EH (cell line): Measurements from ENCODE around the gene TTI1.

ENCODE experiments used
- DNase-seq: peaks from one replicate; pipeline ENCODE4 v3.0.0-alpha.2; 2015; ENCODE audit warnings: low read depth

The TTI1 gene

DNA sequence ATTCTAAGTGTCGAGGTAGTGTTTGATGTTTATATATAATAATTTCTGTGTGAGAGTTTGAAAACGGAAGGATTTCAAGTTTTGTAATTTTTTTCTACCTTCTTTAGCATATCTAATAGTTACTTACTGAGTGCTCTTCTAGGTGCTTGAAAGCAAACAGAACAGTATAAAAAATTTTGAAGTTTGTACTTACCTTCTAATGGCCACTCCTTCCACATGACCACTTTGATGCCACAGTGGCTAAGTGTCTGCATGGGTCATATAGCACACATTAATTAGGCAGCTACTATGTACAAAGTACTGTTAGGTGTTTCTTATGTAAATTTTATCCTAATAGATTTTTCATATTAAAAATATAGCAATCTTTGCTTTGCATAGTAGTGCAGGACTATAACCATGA, 21.4 kb upstream of the TTI1 start:
- DNase-seq: no peak

DNA sequence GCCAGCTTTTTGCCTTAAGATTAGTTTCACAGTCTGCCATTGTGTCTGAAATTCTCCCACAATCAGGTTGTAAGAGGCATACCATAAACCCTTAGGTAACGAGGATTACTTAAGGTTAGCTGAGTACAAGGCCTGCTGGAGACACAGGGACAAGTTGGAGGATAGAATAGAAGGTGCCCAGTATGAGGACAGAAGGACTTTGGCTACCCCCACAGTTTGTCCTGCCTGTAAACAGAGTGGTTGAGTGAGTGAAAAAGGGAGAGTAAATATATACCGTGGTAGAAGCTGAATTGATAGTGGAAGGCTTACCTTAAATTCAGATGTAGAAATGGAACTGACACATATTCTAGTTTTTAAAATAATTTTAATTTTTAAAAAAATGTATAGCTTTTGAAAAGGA, 19.6 kb upstream of the TTI1 start:
- no peak for DNase-seq

DNA sequence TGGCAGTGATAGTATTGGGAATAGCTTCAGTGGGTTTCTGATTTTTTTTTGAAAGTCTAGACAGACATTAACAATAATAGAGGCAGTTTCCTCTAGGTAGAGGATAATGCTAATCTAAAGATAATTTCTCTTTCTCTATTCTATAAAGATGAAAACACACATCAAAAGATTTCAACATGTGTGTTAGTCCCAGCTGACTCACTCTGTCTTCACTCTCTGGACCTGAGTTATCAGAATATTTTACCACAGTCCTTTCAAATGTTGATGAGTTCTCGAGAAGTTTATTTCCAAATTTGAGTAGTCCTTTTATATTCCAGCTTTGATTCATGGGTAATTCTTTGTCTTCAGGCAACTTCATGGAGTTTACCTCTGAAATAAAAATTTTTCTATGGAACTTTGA, 17.4 kb upstream of the TTI1 start:
- DNase-seq: peak; percentile 19

DNA sequence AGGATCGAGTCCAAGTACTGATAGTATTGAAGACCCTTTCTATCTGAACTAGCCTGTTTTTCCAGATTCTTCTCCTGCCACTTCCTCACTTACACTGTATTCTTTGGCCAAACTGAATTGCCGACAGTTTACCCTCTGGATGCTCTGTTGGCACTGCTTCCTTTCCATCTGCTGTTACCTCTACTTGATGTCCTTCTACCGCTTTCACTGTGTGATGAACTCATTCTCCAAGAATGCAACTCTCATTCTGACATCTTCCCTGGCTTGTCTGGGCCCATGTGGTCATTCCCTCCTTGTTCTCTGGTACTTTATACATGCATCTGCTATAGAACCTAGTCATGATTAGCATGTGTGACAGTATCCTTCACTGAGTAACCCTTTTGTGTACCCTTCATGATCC, 16.5 kb upstream of the TTI1 start:
- DNase-seq: peak; percentile 82

DNA sequence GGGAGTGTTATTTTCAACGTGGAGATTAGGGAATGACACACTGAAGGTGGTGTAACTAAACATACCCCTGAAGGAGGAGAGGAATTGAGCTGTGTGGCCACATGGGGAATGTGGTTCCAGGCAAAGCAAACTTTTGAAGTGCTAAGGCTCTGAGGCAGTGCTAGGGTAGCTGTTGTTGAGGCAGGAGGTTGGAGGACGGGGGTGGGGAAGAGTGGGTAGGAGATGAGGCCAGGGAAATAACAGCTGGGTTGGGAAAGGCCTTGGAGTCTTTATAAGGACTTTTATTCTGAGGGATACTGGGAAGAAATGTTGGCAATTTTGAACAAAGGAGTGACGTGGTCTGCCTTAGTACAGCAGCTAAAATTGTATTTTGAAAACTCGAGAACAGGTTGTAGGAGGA, 13.3 kb upstream of the TTI1 start:
- no peak for DNase-seq

DNA sequence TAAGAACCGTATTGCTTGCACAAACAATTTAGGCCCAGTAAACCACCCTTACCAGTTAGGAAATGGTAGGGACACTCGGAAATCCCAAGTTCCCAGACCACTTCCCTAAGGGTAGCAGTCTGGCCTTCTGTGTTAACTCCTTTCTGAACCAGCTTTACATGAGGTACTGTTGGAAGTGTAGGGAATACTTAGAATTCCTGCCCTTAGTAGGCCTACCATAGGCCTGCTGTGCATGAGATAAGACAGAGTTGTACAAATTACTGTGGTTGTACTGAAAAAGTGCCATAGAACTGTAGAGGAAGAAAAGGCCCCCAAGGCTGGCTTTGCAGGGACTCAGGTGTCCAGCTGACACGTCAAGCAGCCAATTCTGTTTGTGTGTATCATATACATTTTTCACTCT, 11.4 kb upstream of the TTI1 start:
- no peak for DNase-seq

DNA sequence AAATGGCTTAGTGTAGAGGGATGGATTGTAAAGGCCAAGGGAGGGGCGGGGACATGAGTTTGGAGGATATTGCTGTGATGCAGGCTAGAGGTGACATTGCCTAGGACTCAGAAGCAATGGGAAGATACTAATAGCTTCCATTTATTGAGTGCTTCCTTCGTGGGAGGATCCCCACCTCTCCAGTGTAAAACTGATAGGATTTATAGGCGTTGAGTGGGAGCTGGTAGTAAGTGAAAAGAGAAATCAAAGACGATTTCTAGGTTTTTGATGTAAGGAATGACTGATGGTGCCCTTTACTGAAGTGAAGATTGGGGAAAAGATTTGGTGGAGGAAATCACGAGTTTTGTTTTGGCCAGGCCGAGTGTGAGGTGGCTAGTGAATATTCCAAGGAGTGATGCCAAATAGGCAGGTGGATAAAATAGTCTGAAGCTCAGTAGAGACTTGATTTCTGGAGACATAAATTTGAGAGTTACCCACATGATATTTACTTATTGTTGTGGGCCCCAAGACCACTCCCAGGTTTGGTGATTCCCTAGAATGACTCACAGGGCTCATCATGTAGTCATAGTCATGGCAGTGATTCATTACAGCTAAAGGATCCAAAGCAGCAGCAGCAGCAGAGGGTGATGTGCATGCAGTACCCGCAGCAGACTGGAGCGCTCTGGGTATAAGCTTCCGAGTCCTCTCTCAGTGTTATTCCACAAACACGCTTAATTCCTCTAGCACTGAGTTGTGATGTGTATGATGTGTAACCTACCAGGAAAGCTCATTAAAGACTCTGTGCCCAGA, 10.4 kb upstream of the TTI1 start:
- DNase-seq: peak; percentile 85

DNA sequence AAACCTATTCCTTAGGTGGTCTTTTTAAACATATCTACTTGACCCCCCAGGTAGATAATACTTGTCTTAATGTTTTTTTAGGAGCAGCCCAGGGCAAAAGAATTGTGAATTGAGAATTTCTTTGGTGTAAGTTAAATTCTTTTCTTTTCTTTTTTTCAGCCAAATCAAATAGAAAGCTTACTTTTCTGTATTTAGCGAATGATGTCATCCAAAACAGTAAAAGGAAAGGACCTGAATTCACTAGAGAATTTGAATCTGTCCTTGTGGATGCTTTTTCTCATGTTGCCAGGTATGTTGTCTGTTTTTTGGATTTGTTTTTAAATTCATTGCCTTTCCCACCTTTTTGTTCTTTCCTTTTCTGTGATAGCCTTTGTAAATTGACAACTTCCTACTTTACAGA, 7.0 kb upstream of the TTI1 start:
- DNase-seq: no peak

DNA sequence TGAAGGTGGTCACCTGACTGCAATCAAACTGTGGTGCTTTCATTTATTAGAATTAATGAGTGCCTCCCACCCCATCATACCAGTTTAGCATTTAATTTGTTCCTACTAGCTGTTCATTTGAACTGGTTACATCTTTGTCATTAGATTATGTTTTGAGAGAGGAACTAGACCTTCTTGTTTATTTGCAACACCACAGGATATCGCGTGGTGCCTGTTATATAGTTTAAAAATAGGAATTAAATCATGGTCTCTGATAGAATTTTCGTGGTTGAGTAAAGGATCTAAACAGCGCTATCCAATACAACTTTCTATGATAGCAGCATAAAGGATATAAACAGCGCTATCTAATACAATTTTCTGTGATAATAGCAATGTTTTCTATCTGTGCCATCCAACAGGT, 3.1 kb upstream of the TTI1 start:
- no peak for DNase-seq

DNA sequence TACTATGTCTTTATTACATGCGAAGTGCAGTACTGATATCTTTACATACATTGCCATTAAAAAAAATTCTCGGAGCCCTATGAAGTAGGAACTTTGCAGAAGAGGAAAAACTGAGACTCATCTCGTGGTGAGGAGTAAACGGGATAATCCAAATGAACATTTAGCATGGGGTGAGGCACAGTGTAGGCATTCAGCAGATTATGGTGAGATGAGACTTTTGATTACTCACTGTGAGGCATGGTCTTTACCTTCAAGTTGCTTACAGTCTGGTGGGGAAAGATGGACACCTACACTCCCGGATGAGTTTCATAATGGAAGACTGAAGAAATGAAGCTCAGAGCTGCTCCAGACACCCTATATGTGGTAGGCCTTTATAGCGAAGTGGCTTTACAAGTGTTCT, 1.7 kb upstream of the TTI1 start:
- peak; percentile 8 for DNase-seq

DNA sequence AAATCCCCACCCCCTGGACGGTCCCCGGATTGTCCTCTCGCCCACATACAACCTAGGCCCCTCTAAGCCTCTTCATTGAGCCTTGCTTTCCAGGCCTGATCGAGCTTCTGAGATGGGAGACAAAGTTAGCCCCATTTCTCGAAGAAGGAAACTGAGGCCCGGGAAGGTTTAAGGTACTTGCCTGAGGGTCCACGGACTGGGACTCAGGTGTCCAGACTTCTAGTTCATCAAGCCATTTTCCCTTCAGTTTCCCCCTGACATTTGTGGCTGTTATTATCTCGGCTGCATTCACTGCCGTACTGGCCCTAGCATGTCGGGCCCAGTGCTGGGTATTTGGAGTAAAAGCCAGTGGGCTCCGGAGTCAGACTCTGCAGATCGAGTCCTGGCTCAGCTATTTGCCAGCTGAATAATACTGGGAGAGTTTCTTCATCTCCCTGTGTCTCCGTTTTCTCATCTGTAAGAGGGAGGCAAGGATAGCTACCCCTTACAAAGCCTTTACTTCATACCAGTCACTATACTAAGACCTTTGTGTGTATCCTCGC, 923 bp upstream of the TTI1 start:
- DNase-seq: no peak

DNA sequence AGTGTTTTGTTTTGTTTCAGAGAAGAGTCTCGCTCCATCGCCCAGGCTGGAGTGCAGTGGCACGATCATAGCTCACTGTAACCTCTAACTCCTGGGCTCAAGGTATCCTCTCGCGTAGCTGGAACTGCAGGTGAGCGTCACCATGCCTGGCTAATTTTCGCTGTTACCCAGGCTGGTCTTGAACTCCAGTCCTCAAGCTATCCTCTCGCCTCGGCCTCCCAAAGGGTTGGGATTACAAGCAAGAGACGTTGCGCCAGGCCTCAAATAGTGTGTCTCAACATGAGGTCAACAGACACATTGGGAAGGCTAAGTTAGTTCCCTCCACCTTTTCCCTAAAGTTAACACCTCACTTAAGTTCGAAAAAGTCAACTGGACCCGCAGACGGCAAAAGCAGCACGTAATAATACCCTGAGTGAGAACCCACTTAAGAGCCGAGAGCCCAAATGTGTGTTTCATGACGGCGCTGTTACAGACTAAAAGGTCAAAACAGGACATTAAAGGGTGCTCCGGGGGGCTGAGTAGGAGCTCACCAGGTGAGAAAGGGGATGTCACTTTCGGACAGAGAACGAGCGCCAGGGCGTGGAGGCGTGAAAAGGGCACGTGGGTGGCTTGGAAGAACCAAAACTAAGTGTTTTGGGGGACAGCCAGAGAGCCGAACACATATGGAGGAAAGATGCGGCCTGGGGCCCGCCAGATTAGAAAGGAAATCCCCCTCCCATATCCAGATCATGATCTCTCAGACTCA, 499 bp downstream of the TTI1 start:
- no peak for DNase-seq

DNA sequence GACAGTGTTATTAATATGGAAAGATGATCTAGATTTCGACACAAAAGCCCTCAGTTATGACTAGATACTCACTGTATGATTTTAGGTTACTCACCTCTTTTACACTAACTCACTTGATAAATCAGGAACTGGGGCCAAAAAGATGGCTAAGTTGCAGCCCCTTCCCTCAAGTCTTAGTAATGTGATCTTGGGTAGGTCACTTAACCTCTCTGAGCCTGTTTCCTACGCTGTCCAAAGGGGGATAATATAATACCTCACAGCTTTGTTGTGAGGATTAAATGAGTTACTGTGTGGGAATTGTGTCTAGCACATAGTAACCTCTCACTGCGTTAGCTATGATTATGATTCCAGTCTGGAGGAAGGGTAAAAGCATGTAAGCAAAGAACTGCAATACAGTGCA, 1.3 kb downstream of the TTI1 start:
- DNase-seq: no peak

DNA sequence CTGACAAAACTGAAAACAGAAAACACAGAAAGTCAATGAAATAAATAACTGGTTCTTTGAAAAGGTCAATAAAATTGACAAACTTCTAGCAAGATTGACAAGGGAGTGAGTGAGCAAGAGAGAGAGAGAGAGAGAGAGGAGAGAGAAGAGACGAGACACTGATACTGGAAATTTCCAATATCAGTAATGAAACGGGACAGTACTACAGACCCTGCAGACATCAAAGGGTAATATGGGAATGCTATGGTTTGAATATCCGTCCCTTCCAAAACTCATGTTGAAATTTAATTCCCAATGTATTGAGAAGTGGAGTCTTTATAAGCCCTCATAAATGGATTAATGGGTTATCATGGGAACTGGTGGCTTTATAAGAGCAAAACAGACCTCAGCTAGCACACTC, 3.8 kb downstream of the TTI1 start:
- no peak for DNase-seq

DNA sequence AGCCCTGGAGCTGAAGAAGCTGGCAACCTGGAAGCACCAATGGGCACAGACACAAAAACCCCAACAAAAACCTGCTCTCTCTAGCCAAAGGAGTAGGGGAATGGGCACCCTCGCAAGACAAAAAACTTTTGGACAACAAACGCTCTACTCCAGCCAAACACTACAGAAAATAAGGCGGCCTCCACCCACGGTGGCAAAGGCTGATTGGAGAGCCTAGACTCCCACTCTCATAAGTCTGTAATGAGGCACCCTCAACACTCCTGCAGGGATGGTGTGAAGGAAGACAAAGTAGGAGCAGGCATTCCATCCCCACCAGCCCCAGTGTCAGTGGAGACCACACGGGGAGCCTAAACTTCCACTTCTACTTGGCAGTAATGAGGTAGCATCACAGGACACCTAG, 8.8 kb downstream of the TTI1 start:
- no peak for DNase-seq

DNA sequence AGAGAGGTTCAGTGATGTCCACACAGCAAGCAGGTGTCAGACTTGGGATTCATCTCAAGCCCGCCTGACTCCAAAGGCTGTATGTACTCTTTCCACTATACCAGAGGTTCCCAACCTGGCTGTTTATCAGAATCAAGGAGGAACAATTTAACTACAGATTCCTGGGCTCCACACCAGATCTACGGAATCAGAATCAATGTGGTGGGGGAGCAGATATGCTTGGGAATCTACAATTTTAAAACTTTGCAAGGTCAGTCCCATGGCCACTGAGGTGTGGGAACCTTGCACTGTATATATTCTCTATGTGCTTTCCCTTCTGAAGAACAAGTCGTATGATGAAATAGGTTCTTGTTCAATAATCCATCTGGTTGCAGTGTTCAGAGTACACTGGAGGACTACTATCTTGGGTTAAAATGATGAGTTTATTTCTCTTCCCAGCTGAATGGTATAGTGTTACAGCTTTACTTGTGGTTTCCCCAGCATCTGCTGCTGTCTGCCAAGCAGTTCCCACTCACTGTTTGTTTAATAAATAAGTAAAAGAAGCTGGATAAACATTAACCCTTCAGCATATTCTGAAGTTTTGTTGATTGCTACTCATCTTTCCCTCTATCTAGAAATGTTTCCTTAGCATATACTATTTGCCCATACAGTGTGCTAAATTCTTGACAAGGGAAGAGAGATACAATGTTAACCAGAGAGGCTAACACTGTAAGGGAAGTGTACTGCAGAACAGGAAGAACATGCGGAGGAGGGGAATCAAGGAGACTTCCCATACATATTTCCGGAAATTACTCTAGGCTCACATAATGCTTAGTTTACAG, 9.9 kb downstream of the TTI1 start:
- peak; percentile 66 for DNase-seq

DNA sequence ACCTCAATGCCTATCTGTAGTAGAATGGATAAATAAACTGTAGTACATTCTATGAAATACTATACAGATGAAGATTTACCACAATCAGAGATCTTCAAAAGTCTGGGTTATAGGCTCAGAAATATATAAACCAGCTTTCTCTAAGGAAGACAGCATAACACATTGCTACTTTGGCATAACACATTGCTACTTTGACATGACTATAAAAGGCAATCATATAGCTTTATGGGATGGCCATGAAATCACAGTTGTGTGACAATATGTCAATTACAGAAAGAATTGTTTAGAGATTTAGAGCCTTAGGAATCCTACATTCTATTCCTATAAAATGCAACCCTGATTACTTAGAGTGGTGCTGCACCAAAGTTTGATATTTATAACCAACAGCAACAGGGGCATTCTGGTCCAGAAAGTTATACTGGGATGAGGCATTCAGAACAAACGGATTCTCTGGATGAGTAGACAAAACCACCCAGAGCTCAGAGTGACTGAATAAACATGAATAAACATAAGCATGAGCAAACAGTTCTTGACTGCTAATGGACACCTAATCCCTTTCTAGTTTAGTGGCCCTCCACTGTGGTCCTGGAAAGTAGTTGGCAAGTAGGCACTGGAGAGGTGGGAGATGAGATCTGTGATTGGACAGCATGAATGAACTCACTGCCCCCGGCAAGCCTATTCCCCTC, 12.0 kb downstream of the TTI1 start:
- DNase-seq: no peak

DNA sequence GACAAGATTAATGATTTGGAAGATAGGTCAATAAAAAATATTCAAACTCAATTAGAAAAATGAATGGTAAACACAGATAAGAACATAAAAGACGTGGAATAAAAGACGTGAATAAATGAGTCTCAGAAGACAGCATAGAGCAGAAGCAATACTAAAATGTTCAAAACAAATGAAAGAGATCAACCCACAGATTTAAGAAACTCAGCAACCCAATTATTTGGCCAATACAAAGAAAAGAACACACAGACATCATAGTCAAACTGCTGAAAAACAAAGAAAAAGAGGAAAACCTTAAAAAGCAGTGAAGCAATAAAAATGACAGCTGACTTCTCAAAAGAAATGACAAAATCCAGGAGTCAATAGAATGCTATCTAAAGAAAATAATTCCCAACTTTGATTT, 14.9 kb downstream of the TTI1 start:
- no peak for DNase-seq

DNA sequence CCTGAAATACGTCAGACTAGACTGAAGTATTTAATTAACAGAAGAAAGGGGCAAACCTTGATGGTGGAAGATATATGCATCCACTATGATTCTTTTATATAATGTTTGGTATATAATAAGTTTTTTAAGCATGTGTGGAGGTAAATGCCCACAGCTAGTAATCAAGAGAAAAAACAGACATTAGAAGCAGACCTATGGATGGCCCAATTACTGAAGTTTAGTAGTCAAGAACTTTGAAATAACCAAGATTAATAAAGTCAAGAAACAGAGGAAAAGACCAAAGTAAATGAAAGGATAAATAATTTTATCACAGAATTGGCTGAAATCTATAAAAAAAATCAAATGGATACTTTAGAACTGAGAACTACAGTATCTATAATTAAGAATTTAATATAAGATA, 15.3 kb downstream of the TTI1 start:
- no peak for DNase-seq

DNA sequence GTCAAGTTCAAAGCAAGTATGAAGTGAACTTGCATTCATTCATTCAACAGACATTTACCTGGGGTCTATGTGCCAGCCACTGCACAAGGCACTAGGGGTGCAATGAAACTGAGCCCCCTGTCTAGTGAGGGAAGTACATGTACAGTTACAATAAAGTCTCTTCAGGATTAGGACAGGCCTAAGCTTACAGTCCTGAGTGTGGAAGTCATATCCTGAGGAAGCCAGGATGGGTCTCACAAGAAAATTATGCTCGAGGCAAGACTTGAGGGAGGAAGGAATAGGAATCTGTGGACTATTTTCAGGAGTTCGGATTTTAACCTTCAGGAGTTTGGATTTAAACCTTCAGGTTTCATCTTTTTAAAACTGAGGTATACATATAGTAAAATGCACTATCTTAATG, 19.4 kb downstream of the TTI1 start:
- DNase-seq: no peak

DNA sequence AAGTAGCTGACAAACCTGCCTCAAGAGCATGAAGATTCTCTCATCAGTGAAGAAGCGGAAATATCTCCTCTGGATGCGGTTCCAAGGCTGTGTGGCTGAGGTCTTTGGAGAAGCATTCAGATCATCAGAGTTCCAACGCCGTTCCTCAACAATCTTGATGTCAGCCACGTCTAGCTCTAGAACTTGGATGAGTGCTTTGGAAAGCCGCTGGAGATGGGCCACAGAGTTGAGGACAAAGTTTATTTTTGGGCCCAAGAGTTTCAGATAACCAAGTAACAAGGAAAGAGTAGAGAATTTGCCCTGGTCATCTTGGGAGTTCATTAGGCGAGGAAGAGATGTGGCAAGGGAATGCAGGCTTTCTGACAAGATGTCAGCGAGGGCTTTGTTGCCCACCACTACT, 20.9 kb downstream of the TTI1 start:
- DNase-seq: no peak

DNA sequence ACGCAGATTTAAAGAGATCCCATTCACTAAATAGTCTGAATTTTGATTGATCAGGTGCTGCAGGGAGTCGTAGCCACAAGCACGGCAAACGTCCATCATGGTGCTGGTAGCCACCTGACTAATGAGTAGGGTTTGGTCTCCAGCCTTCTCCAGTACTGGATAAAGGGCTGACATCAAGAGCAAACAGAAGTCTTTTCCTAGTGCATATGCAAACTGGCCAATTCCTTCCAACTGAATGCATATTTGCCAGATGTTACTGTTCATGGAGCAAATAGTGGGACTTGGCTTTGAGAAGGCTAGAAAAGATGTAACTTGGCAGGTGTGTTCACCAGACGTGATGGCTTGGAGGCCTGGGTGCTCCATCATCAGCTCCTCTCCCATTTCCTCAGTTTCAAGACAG, 21.6 kb downstream of the TTI1 start:
- no peak for DNase-seq
